Prostate gland (tissue), 2 donors: Measurements from ENCODE around the gene GALNT7.

Source experiments
- POLR2A ChIP-seq: fragments of 450-650 bp; IDR thresholded peaks from one replicate; pipeline ENCODE4 v1.6.1; 2016; ENCODE audit warnings: antibody characterized with exemption, mild to moderate bottlenecking
- POLR2AphosphoS5 ChIP-seq: sonication (generic); formaldehyde crosslinking; IDR thresholded peaks from one replicate; pipeline ENCODE4 v1.6.1; 2017; ENCODE audit warnings: antibody characterized with exemption
- TF ChIP-seq, protein P1 (sequence below), 4 experiments: fragments of 200-600 bp in 2 of 4; fragments of 450-650 bp in 2 of 4; sonication (generic) in 2 of 4; IDR thresholded peaks; 1 replicate in 3 of 4; 2 replicates in 1 of 4; pipeline ENCODE4 v1.5.1; 2016 to 2019; ENCODE audit warnings: antibody characterized with exemption in 4 of 4, mild to moderate bottlenecking in 2 of 4, moderate library complexity in 2 of 4

DNA sequence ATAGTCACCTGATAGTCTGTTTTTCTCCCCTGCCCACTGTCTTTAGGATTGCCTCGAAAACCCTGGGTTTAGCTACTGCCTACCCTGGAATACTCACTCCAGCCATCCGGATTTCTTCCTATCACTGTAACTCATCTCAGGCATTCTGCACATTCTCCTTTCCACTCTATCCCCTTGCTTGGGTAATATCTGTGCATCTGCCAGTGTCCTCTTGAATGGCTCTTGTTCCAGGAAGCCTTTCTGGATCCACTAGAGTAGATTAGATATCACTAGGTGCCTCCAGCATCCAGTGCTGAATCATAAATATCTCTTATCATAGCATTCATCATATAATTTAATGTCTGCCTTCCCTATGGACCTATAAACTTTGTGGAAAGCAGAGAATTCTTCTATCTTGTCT, 17.1 kb upstream of the GALNT7 start:
- TF ChIP-seq, protein P1, sequence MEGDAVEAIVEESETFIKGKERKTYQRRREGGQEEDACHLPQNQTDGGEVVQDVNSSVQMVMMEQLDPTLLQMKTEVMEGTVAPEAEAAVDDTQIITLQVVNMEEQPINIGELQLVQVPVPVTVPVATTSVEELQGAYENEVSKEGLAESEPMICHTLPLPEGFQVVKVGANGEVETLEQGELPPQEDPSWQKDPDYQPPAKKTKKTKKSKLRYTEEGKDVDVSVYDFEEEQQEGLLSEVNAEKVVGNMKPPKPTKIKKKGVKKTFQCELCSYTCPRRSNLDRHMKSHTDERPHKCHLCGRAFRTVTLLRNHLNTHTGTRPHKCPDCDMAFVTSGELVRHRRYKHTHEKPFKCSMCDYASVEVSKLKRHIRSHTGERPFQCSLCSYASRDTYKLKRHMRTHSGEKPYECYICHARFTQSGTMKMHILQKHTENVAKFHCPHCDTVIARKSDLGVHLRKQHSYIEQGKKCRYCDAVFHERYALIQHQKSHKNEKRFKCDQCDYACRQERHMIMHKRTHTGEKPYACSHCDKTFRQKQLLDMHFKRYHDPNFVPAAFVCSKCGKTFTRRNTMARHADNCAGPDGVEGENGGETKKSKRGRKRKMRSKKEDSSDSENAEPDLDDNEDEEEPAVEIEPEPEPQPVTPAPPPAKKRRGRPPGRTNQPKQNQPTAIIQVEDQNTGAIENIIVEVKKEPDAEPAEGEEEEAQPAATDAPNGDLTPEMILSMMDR (IDR thresholded peaks at IDR 0.05) = no peak
- TF ChIP-seq POLR2AphosphoS5 = no peak
- TF ChIP-seq POLR2A = no peak
